HG03442 (cell line): ENCODE data around the gene TMEM59.

Experiments used
- ATAC-seq: cut with Tn5 transposase; IDR thresholded peaks from one replicate; pipeline ENCODE4 v1.9.1; 2021; ENCODE audit warnings: mild to moderate bottlenecking, moderate library complexity; ENCODE audit not compliant: unreplicated experiment

Gene TMEM59

DNA sequence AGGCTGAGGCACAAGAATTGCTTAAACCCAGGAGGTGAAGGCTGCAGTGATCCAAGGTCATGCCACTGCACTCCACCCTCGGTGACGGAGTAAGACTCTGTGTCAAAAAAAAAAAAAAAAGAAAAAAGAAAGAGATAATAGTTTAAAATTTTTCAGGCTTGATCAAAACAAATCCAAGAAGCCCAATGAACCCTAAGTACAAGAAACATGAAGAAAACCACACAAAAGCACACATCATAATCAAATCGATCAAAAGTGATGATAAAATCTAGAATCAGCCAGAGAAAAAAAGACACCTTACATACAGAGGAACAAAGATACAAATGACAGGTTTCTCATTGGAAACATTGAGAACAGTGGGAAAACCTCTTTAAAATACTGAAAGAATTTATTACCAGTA, 66.5 kb downstream of the TMEM59 start:
- no peak for ATAC-seq

GRCh38 chr1:53984726-53985125, 68.3 kb downstream of the TMEM59 start:
- no peak for ATAC-seq

- ATAC-seq: no peak
These were observed 70.3 kb downstream of the TMEM59 start for GRCh38 chr1:53982763-53983104.

- no peak for ATAC-seq
These were observed 70.8 kb downstream of the TMEM59 start for GRCh38 chr1:53982034-53982762.

DNA sequence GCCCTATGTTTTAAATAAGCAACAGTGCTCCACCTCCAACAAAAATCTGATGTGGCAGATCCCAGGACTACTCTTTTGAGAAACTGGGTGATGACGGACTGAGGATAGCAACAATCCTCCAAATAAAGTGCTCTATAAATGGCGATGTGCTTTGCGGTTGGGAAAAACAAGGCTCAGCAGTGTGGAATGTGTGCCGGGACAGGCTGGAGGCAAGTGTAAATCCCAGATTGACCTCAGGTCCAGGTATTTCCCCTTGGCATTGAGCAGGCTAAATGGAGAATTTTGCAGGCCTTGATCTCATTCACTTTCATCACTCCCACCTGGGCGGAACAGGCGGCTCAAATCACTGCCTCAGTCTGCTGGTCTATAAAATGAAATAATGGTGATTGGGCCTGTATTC, 71.8 kb downstream of the TMEM59 start:
- ATAC-seq: no peak

GRCh38 chr1:53979712-53980450, 73.1 kb downstream of the TMEM59 start:
- ATAC-seq: no peak
